H4 (cell line): ENCODE results near the gene ALKBH7. TPM values are rescaled to one million over a fixed set of nuclear protein-coding genes. Genes with fewer than 3 reads are reported as not detected.

Experiments
- DNase-seq: peaks from one replicate; pipeline ENCODE4 v3.0.0-alpha.2; 2015; ENCODE audit warnings: low spot score
- total RNA-seq: library from RNA; depleted of rRNA; stranded (reverse); fragments of >200 nt; shearing (Covaris generic); gene quantifications from 2 replicates; pipeline ENCODE4 v1.2.3, GENCODE V29; 2014; rRNA removed

Gene ALKBH7
- total RNA-seq, 1 experiment from 2014 or later: 28.1 TPM

DNA sequence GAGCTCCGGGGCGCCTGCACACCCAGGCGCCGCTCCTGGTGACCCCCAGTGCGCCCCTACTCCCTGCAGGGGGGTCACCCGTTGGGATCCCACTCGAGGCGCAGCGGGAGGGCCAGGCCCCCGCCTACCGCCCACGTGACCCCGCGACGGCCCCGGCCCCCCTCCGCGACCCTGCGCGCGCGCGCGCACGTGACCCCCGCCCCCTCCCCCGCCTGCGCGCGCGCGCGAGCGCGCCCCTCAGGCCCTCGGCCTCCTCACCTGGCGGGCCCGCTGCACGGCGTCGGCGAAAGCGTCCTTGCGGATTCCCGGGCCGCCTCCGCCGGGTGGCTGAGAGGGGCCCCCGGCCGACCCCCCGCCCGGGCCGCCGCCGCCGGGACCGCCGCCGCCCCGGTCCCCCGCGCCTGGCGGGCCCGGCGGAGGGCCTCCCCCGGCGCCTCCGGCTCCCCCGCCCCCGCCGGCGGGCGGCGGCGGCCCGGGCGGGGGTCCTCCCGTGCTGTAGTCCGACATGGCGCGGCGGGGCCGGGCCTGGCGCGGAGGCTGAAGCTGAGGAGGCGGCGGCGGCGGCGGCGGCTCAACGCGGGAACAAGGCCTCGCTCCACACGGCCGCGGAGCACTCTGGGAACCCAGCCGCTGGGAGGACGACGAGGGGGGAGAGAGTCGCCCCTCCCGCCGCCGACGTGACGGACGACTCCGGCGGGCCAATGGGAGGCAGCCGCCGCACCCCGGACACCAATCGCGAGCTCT, 51.8 kb downstream of the ALKBH7 start, which contains the start of gene KHSRP:
TSS of gene KHSRP (minus strand) at position 617 of the 744 bp plus-strand sequence. CDS start at position 507, 110 bp downstream.
- DNase-seq: no peak

Other genes with a start within 250 kb of the ALKBH7 start
- not detected in 2 replicates for gene ACSBG2, start 237.1 kb upstream of the ALKBH7 start, total RNA-seq
- gene MLLT1, start 92.8 kb upstream of the ALKBH7 start, total RNA-seq: 8.1 and 9.6 TPM in 2 replicates
- not detected in 2 replicates for gene ACER1, start 39.2 kb upstream of the ALKBH7 start, total RNA-seq
- 76.4 and 122 TPM in 2 replicates for gene CLPP, start 11.3 kb upstream of the ALKBH7 start, total RNA-seq
- 0.55 and 0.77 TPM in 2 replicates for gene PSPN, start 3.1 kb downstream of the ALKBH7 start, total RNA-seq
- 41.1 and 48.4 TPM in 2 replicates for gene GTF2F1, start 20.4 kb downstream of the ALKBH7 start, total RNA-seq
- gene KHSRP, start 52.0 kb downstream of the ALKBH7 start, total RNA-seq: 48.5 and 54.7 TPM in 2 replicates
- not detected in 2 replicates for gene SLC25A41, start 61.0 kb downstream of the ALKBH7 start, total RNA-seq
- 16.1 and 16.6 TPM in 2 replicates for gene SLC25A23, start 87.0 kb downstream of the ALKBH7 start, total RNA-seq
- not detected in 2 replicates for gene CRB3, start 91.5 kb downstream of the ALKBH7 start, total RNA-seq
- gene DENND1C, start 109.0 kb downstream of the ALKBH7 start, total RNA-seq: 0.19 TPM in 1 of 2 replicates, not detected in the other
- 0.87 and 9.2 TPM in 2 replicates for gene TUBB4A, start 129.5 kb downstream of the ALKBH7 start, total RNA-seq
- gene TNFSF9, start 158.2 kb downstream of the ALKBH7 start, total RNA-seq: 17.8 and 18.6 TPM in 2 replicates
- 0.12 TPM in 1 of 2 replicates, not detected in the other for gene CD70, start 218.4 kb downstream of the ALKBH7 start, total RNA-seq